Heart left ventricle (tissue), 16 donors: ENCODE results near the gene SLC39A5. TPM values are rescaled to one million over a fixed set of nuclear protein-coding genes. Genes with fewer than 3 reads are reported as not detected.

ENCODE experiments used
- ATAC-seq, 4 donors: fragments of 200-7000 bp; cut with Tn5 transposase; one replicate each; pipeline ENCODE4 v1.9.1; 2020 to 2022; ENCODE audit warnings: moderate library complexity in 4 of 4, mild to moderate bottlenecking in 3 of 4, moderate number of reproducible peaks in 1 of 4
- DNase-seq, 5 donors: peaks; one replicate each; pipeline ENCODE4 v3.0.0-alpha.2; 2020
- H3K27ac ChIP-seq, 12 donors: fragments of 200-600 bp; sonication (generic) in 4 of 12; one replicate each; pipeline versions ENCODE4 v1.5.0 to v1.8.0; 2016 to 2022; ENCODE audit warnings: mild to moderate bottlenecking in 2 of 12
- H3K27me3 ChIP-seq, 9 donors: fragments of 200-600 bp; sonication (generic) in 2 of 9; one replicate each; pipeline versions ENCODE4 v1.5.1 to v1.8.0; 2016 to 2022; ENCODE audit warnings: mild to moderate bottlenecking in 3 of 9
- H3K36me3 ChIP-seq, 9 donors: fragments of 200-600 bp; sonication (generic) in 2 of 9; one replicate each; pipeline versions ENCODE4 v1.5.0 to v1.8.0; 2018 to 2022; ENCODE audit warnings: mild to moderate bottlenecking in 2 of 9
- H3K4me1 ChIP-seq, 12 donors: fragments of 200-600 bp; sonication (generic) in 4 of 12; one replicate each; pipeline versions ENCODE4 v1.5.0 to v1.8.0; 2016 to 2022; ENCODE audit warnings: mild to moderate bottlenecking in 3 of 12
- H3K4me3 ChIP-seq, 12 donors: fragments of 200-600 bp; sonication (generic) in 4 of 12; one replicate each; pipeline versions ENCODE4 v1.5.0 to v1.8.0; 2017 to 2022; ENCODE audit warnings: mild to moderate bottlenecking in 9 of 12, moderate library complexity in 4 of 12
- H3K9me3 ChIP-seq, 12 donors: fragments of 200-600 bp; sonication (generic) in 4 of 12; one replicate each; pipeline versions ENCODE4 v1.5.0 to v1.8.0; 2016 to 2022; ENCODE audit warnings: mild to moderate bottlenecking in 1 of 12
- POLR2A ChIP-seq, 2 donors: fragments of 450-650 bp; IDR thresholded peaks; one replicate each; pipeline ENCODE4 v1.6.1; 2017; ENCODE audit warnings: antibody characterized with exemption in 2 of 2, mild to moderate bottlenecking in 2 of 2, moderate library complexity in 2 of 2
- WGBS, 4 donors: extraction: QIAGEN DNeasy Blood & Tissue Kit in 2 of 4; methylation state at CpG; one replicate each; pipeline versions ENCODE4 v1.1.5 to v1.1.7; 2013 to 2018; 5-methylcytosine and 5-hydroxymethylcytosine counted together
- intact Hi-C, 10 donors: fragments of 100-400 bp; cut with DNase I; formaldehyde crosslinking; loops; one replicate each; pipeline versions ENCODE4 v1.11.1 to v1.14.2; 2022
- polyA plus RNA-seq, 2 donors: library from polyadenylated mRNA; stranded (reverse); fragments of 200-250 nt; gene quantifications; one replicate each; pipeline ENCODE4 v1.2.3, GENCODE V29; 2013
- total RNA-seq, 9 donors: library from RNA; depleted of rRNA in 2 of 9; stranded (reverse); fragments of >200 nt in 2 of 9; fragmentation: NEBNext Ultra II Directional in 3 of 9; extraction: Animal tissue kit (Norgen Biotek cat#: 25700) in 3 of 9; gene quantifications; one replicate each; pipeline versions ENCODE4 v1.1.0 to v1.2.4, GENCODE V29; 2016 to 2023
- TF ChIP-seq, protein P1 (sequence below), 12 donors: fragments of 200-600 bp; sonication (generic) in 4 of 12; IDR thresholded peaks; one replicate each; pipeline versions ENCODE4 v1.5.0 to v1.8.0; 2018 to 2022; ENCODE audit warnings: antibody characterized with exemption in 12 of 12, mild to moderate bottlenecking in 5 of 12
- donor health status: ischemic (EF 13 %, LVEDD 7.1; RV severe dilation, severe dysfunction).
- donor health status: healthy with polysubstance abuse.
- donor health status: DM: no; HTN: yes; CAD: no.
- donor health status: DM: no; HTN: no; CAD: no.
- donor health status: ischemic (EF 25% LVEDD 6.9; RV normal size, moderate dysfunction).
- donor health status: ischemic (EF 25% LVEDD 5.7; RV mildly dilated, moderate dysfunction).
- donor health status: healthy.
- donor health status: DM: yes; HTN: yes; CAD: no.
- donor health status: ischemic (EF 35%, LVEDD 5.7; RV mildly dilated, moderate dysfunction).
- donor health status: nonischemic (EF 11% LVEDD 7.7; RV severe dilation, severe dysfunction).
- donor health status: DM: yes; HTN: yes; CAD: no.
- donor health status: PGD.
- donor health status: ischemic (EF 29% LVEDD 5.4; RV normal size, mild dysfunction).
- donor health status: nonischemic (EF 23%, LVEDD 6.1; RV moderate dilation, normal function).

SLC39A5 gene
- total and polyA plus RNA-seq, 11 donors: 0.12 TPM; not detected in 10

DNA sequence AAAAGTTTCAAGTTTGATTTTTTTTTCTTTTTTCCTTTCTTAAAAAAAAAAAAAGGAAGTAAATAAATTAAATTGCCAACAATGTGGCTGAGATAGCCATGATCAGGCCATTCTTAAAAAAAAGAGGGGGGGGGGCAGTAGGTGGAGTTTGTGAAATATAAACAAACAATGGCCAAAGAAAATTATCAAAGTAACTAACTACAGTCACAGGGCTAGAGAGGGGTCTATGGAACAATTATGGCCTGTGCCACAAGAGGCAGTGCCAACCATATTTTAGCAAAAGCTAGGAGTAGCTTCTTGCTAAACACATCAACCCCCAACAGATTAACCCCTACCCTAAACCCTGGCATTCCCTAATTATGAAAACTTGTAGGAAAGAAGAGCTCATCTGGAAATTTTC is 24.4 kb upstream of the SLC39A5 start:
- intact Hi-C loops: loop anchor here in 1 of 10 donors (10.0 kb wide), 1 partner anchor 259 kb away; the partner anchor contains the start of gene SPRYD4
- Histone ChIP-seq H3K4me3 (no peak overlapping the region), H3K27ac (peak overlapping the region in 2 of 12 donors; percentile 13 to 32), H3K27me3 (no peaks in the 10 kb centered on the region), H3K36me3 (peaks cover 3 to 64% (median 59%) of the 10 kb centered on the region in 9 donors), H3K4me1 (peaks cover 0 to 17% (median 1%) of the 10 kb centered on the region in 12 donors), H3K9me3 (no peaks in the 10 kb centered on the region)
- no peak for ATAC-seq
- DNase-seq: no peak
- no peak for TF ChIP-seq POLR2A (IDR thresholded peaks at IDR 0.05)
- TF ChIP-seq, protein P1, sequence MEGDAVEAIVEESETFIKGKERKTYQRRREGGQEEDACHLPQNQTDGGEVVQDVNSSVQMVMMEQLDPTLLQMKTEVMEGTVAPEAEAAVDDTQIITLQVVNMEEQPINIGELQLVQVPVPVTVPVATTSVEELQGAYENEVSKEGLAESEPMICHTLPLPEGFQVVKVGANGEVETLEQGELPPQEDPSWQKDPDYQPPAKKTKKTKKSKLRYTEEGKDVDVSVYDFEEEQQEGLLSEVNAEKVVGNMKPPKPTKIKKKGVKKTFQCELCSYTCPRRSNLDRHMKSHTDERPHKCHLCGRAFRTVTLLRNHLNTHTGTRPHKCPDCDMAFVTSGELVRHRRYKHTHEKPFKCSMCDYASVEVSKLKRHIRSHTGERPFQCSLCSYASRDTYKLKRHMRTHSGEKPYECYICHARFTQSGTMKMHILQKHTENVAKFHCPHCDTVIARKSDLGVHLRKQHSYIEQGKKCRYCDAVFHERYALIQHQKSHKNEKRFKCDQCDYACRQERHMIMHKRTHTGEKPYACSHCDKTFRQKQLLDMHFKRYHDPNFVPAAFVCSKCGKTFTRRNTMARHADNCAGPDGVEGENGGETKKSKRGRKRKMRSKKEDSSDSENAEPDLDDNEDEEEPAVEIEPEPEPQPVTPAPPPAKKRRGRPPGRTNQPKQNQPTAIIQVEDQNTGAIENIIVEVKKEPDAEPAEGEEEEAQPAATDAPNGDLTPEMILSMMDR (IDR thresholded peaks at IDR 0.05): no peak

DNA sequence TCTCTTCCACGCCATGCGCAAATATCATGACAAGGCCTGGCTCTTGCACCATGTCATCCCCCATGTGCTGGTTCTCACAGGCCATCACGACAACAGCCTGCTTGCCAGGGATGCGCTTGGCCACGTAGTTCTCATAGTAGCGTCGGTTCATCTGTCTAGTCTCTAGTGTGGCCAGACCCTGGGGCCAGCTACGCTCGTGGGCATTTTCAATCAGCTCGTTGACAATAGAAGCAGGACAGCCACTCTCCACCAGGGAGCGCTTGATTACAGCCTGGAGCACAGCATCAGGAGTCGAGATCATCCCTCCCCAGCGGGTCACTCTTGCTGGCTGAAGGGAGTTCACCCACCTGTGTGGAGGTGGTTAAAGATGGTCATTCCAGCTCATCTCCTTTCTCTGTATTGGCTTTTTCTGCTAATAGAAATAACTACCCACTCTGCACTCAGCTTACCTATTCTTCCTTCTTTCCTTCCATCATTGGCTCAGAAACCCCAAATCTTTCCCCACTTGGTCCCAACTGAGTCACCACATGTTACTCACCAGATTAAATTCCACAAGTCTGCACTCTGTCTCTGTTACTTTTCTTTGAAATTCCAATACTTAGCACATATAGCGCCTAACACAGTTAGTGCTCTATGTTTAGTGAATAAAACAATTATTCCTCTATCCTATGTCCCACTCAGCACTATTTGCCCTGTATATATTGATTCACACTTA is 23.2 kb upstream of the SLC39A5 start:
- TF ChIP-seq, protein P1 (IDR thresholded peaks at IDR 0.05): peak; percentile 34 to 63 (median 50)
- TF ChIP-seq POLR2A (IDR thresholded peaks at IDR 0.05): no peak
- intact Hi-C loops: loop anchor here in 1 of 10 donors (10.0 kb wide), 1 partner anchor 258 kb away; the partner anchor contains the start of gene SPRYD4
- H3K27me3 ChIP-seq: no peaks in the 10 kb centered on the region
- H3K9me3 ChIP-seq: no peaks in the 10 kb centered on the region
- WGBS, 4 donors: 55 to 61% (median 57%) methylated on average over 14 of the region's 14 CpGs
- no peak overlapping the region for H3K27ac ChIP-seq
- no peak overlapping the region for H3K4me3 ChIP-seq
- DNase-seq: peak; percentile 34 to 70 (median 57)
- H3K4me1 ChIP-seq: peaks cover 0 to 17% (median 1%) of the 10 kb centered on the region in 12 donors
- H3K36me3 ChIP-seq: peaks cover 3 to 76% (median 71%) of the 10 kb centered on the region in 9 donors
- ATAC-seq: peak; percentile 28 to 76 (median 68)

DNA sequence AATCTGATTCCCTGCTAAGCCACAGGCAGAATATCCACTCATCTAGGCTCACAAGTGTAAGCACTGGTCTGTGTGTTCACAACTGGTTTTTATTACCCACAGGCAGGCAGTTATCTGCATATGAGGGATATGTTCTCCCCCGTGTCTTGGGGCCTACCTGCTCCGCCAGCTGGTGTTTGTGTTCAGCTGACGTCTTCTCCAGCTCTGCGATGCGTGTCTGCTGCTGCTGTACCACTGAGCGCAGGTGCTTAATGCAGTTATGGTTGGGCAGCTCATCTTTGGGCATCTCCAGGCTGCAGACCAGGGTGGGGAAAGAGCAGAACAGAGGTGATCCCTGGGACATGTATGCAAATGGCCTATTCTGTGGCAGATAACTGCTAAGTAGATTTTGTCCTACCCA is 21.8 kb upstream of the SLC39A5 start:
- no peaks in the 10 kb centered on the region for H3K9me3 ChIP-seq
- no peak for ATAC-seq
- no peak overlapping the region for H3K27ac ChIP-seq
- no peaks in the 10 kb centered on the region for H3K27me3 ChIP-seq
- no peak overlapping the region for H3K4me3 ChIP-seq
- intact Hi-C loops: loop anchor here in 1 of 10 donors (10.0 kb wide), 1 partner anchor 257 kb away; the partner anchor contains the start of gene SPRYD4
- H3K4me1 ChIP-seq: peaks cover 0 to 17% (median 0%) of the 10 kb centered on the region in 12 donors
- no peak for DNase-seq
- TF ChIP-seq POLR2A (IDR thresholded peaks at IDR 0.05): no peak
- TF ChIP-seq, protein P1 (IDR thresholded peaks at IDR 0.05): no peak
- H3K36me3 ChIP-seq: peaks cover 3 to 90% (median 85%) of the 10 kb centered on the region in 9 donors
- WGBS, 4 donors: 82 to 87% (median 86%) methylated on average over 5 to 6 of the region's 6 CpGs

DNA sequence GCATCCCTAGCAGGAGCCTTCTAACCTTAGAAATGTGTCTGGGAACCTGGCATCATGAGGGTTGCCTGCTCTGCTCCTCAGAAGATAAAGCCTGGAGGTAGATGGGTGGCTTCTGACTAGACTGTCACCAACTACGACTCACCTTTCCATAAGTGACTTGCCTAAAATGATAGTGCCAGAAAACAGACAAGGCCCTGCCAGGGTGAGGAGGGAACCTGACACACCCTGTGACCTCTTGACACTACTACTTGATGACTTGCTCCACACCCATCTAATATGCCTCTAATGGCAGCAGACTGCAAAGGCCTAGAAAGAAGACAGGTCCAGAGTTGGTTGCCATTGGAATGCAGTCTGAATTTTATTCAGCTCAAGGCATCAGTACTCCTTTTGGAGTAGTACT is 17.5 kb upstream of the SLC39A5 start:
- 75 to 91% (median 77%) methylated on average over 1 of the region's 1 CpG for WGBS, 4 donors
- Histone ChIP-seq H3K27ac (no peak overlapping the region), H3K4me3 (no peak overlapping the region), H3K36me3 (peaks cover 3 to 100% (median 94%) of the 10 kb centered on the region in 9 donors), H3K9me3 (no peaks in the 10 kb centered on the region), H3K27me3 (no peaks in the 10 kb centered on the region), H3K4me1 (no peaks in the 10 kb centered on the region)
- intact Hi-C loops: no loop called here
- TF ChIP-seq, protein P1 (IDR thresholded peaks at IDR 0.05): no peak
- TF ChIP-seq POLR2A (IDR thresholded peaks at IDR 0.05): no peak
- no peak for DNase-seq
- ATAC-seq: no peak
